ENCODE data around the gene OR4D11.

Gene OR4D11

DNA sequence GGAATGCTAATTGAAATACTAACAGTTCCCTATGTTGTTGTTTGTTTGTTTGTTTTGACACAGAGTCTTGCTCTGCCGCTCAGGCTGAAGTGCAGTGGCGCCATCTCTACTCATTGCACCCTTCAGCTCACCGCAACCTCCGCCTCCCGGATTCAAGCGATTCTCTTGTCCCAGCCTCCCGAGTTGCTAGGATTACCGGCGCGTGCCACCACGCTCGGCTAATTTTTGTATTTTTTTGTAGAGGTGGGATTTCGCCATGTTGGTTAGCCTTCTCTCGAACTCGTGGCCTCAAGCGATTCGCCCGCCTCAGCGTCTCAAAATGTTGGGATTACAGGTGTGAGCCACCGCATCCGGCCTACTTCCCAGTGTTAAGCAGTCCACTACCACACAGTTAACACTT, 49.9 kb downstream of the OR4D11 start:
- TF ChIP-seq, protein P1, sequence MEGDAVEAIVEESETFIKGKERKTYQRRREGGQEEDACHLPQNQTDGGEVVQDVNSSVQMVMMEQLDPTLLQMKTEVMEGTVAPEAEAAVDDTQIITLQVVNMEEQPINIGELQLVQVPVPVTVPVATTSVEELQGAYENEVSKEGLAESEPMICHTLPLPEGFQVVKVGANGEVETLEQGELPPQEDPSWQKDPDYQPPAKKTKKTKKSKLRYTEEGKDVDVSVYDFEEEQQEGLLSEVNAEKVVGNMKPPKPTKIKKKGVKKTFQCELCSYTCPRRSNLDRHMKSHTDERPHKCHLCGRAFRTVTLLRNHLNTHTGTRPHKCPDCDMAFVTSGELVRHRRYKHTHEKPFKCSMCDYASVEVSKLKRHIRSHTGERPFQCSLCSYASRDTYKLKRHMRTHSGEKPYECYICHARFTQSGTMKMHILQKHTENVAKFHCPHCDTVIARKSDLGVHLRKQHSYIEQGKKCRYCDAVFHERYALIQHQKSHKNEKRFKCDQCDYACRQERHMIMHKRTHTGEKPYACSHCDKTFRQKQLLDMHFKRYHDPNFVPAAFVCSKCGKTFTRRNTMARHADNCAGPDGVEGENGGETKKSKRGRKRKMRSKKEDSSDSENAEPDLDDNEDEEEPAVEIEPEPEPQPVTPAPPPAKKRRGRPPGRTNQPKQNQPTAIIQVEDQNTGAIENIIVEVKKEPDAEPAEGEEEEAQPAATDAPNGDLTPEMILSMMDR (IDR thresholded peaks at IDR 0.05) = no peak
- Histone ChIP-seq H3K27ac (no peak overlapping the region), H3K4me3 (ENCODE audit: low read depth in 1 of 2, low read length in 1 of 2) (no peak overlapping the region), H3K27me3 (peaks cover 95% of the 10 kb centered on the region), H3K4me1 (ENCODE audit: control insufficient read depth in 1 of 2, insufficient read depth in 1 of 2, low read depth in 1 of 2, low read length in 1 of 2) (peaks cover 50 to 52% of the 10 kb centered on the region in 2 experiments), H3K9me3 (no peaks in the 10 kb centered on the region), H3K36me3 (no peaks in the 10 kb centered on the region)
